Brain microvascular endothelial cell (primary cell): ENCODE data around the gene FYN.

ENCODE experiments used
- DNase-seq: peaks from one replicate; pipeline ENCODE4 v3.0.0-alpha.2; 2020
- H3K27ac ChIP-seq: fragments of 250-450 bp; sonication (Bioruptor Pico); 2 replicates; pipeline ENCODE4 v1.5.1; 2020; ENCODE audit warnings: mild to moderate bottlenecking, moderate library complexity
- H3K27me3 ChIP-seq: fragments of 250-450 bp; sonication (Bioruptor Pico); replicated peaks from 2 replicates; pipeline ENCODE4 v1.5.1; 2020; ENCODE audit warnings: mild to moderate bottlenecking
- H3K36me3 ChIP-seq: fragments of 250-450 bp; sonication (Bioruptor Pico); replicated peaks from 2 replicates; pipeline ENCODE4 v1.5.1; 2020; ENCODE audit warnings: mild to moderate bottlenecking
- H3K4me3 ChIP-seq: 2 replicates; pipeline ENCODE4 v1.5.1; 2011; ENCODE audit warnings: low read depth, mild to moderate bottlenecking, control low read depth, low read length, moderate library complexity
- CTCF ChIP-seq: IDR thresholded peaks from 2 replicates; pipeline ENCODE4 v1.5.1; 2011; ENCODE audit warnings: low read depth, mild to moderate bottlenecking, moderate library complexity, low read length, control low read depth, inconsistent platforms; ENCODE audit errors: missing control alignments
- in situ Hi-C: cut with HindIII; loops from 2 replicates; pipeline ENCODE4 v1.10.0; 2017; ENCODE audit warnings: low sequenced_read_pairs, low pct_ligation_motif_present

Gene FYN

GRCh38 chr6:111844376-111844775, 28.9 kb downstream of the FYN start:
- Histone ChIP-seq H3K27ac (no peak overlapping the region), H3K27me3 (no peaks in the 10 kb centered on the region), H3K36me3 (no peaks in the 10 kb centered on the region), H3K4me3 (no peak overlapping the region)
- DNase-seq: no peak
- no peak for TF ChIP-seq CTCF
- in situ Hi-C loops: no loop called here

- peak; percentile 66 for DNase-seq
- no peaks in the 10 kb centered on the region for H3K36me3 ChIP-seq
- peak overlapping the region; percentile 65 for H3K27ac ChIP-seq
- H3K27me3 ChIP-seq: no peaks in the 10 kb centered on the region
- in situ Hi-C loops: no loop called here
- no peak for TF ChIP-seq CTCF
- no peak overlapping the region for H3K4me3 ChIP-seq
These were observed 29.7 kb downstream of the FYN start for GRCh38 chr6:111843347-111844147.

GRCh38 chr6:111842891-111843290, 30.4 kb downstream of the FYN start:
- no peak overlapping the region for H3K4me3 ChIP-seq
- in situ Hi-C loops: no loop called here
- no peaks in the 10 kb centered on the region for H3K27me3 ChIP-seq
- no peak for TF ChIP-seq CTCF
- no peaks in the 10 kb centered on the region for H3K36me3 ChIP-seq
- peak; percentile 47 for DNase-seq
- peak overlapping the region; percentile 65 for H3K27ac ChIP-seq

GRCh38 chr6:111842271-111842822, 30.9 kb downstream of the FYN start:
- Histone ChIP-seq H3K4me3 (no peak overlapping the region), H3K27me3 (no peaks in the 10 kb centered on the region), H3K36me3 (no peaks in the 10 kb centered on the region), H3K27ac (peak overlapping the region; percentile 65)
- TF ChIP-seq CTCF: no peak
- no peak for DNase-seq
- in situ Hi-C loops: no loop called here

GRCh38 chr6:111841822-111842221, 31.4 kb downstream of the FYN start:
- Histone ChIP-seq H3K27ac (peak overlapping the region; percentile 65), H3K4me3 (no peak overlapping the region), H3K27me3 (no peaks in the 10 kb centered on the region), H3K36me3 (no peaks in the 10 kb centered on the region)
- DNase-seq: peak; percentile 86
- no peak for TF ChIP-seq CTCF
- in situ Hi-C loops: no loop called here
